ENCODE results near the gene PSME3. TPM values are rescaled to one million over a fixed set of nuclear protein-coding genes. Genes with fewer than 3 reads are reported as not detected.

PSME3 gene
- total and polyA plus RNA-seq, 4 experiments from 2014 or later, result 65.1 to 171 (median 97.5) TPM

DNA sequence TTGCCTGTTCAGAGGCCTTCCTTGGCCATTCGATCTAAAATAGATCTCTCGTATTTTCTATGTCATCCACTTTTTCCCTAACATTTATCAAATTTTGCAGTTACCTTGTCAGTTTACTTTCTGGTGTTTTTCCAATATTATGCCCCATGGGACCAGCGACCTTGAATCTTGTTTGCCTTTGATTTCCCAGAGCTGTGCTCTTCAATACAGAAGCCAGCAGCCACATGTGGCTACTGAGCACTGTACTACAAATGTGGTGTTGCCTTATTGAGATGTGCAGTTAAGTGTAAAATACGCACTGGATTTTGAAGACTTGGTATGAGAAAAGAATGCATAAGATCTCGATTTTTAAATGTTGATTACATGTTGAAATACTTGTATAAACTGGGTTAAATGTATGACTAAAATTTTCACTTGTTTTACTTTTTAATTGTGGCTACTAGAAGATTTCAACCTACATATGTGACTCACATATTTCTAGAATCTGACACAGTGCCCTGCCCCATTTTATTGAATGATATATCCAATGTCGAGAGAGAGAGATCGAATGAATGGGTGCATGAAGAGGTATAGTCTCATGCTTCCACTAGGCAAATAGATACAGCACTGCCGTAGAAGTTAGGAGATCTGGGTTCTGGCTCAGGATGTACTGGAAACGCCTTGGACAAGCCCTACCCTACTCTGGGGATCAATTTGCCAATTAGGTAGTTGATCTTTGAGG, 824 bp upstream of the PSME3 start:
- Histone ChIP-seq H3K36me3 (ENCODE audit: insufficient read depth, low read length) (peaks cover 8% of the 10 kb centered on the region), H3K27ac (ENCODE audit: low read depth, low read length) (peak overlapping the region; percentile 94), H3K4me3 (ENCODE audit: low read length in 2 of 2) (peak overlapping the region; percentile 72 to 97), H3K9me3 (ENCODE audit: control insufficient read depth in 1 of 2, low read length in 2 of 2) (no peaks in the 10 kb centered on the region), H3K4me1 (ENCODE audit: insufficient read depth, low read length) (peaks cover 17% of the 10 kb centered on the region), H3K27me3 (ENCODE audit: insufficient read depth, low read length) (no peaks in the 10 kb centered on the region)
- H3K4me1 Mint-ChIP-seq, result peaks cover 18 to 28% (median 23%) of the 10 kb centered on the region in 4 donors
- ChIA-PET CTCF (ENCODE audit: partially characterized antibody) (interaction anchor here (2.9 kb wide), 1 partner anchor 8 kb away, joined by 16 read pairs; the partner anchor contains the start of gene BECN1), POLR2A (ENCODE audit: partially characterized antibody) (interaction anchor here (0.6 to 3.1 kb wide), 12 partner anchors 9 to 652 kb away, joined by 3 to 61 read pairs (median 6); partner anchors contain the start of genes BECN1, DHX8, PSMC3IP and RPL27)
- H3K27ac Mint-ChIP-seq, result peak overlapping the region; percentile 99 to 100 (median 99)
- no peak for DNase-seq
- peaks cover 0 to 3% (median 0%) of the 10 kb centered on the region in 8 donors for H3K9me3 Mint-ChIP-seq
- peaks cover 0 to 2% of the 10 kb centered on the region in 2 donors for H3K27me3 Mint-ChIP-seq
- peak overlapping the region; percentile 93 to 97 (median 96) for H3K4me3 Mint-ChIP-seq
- intact Hi-C loops (cut with micrococcal nuclease), result loop anchor here (10.0 kb wide), 1 partner anchor 652 kb away; the partner anchor contains the start of gene DHX8
- H3K36me3 Mint-ChIP-seq, result peaks cover 9 to 27% of the 10 kb centered on the region in 2 donors

DNA sequence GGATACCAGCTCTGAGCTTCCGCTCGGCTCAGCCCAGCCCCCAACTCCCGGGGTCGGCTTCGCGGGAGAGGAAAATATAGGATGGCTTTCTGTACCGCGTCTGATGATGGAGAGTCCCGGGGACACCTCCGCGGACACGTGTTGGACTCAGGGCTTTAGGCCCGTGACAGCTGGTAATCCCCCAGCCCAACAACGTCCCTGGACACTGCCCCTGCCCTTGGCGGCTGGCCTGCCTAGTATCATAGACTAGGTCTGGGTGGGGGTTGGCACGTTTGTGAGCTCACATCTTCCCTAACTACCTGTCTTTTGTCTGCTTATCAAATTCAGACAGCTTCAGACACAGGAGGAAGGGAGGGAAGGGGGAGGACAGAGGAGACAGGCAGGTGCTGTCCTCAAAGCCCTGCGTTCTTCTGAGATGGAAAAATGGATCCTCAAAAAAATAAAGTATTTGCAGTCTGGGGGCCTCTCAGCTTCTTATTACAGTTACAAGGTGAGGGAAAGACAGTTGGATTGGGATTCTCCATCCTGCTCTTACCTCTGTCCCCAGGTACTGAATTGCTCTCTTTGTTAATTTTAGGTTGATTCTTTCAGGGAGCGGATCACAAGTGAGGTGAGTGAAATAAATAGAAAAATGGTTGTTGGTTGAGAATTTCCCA, 698 bp downstream of the PSME3 start:
- intact Hi-C loops (cut with micrococcal nuclease), result loop anchor here (1.0 to 10.0 kb wide), 2 partner anchors 10 to 651 kb away; partner anchors contain the start of genes BECN1 and DHX8
- peak overlapping the region; percentile 72 to 97 for H3K4me3 ChIP-seq (ENCODE audit: low read length in 2 of 2)
- H3K4me1 ChIP-seq (ENCODE audit: insufficient read depth, low read length), result peaks cover 17% of the 10 kb centered on the region
- Mint-ChIP-seq H3K9me3 (peaks cover 0 to 3% (median 0%) of the 10 kb centered on the region in 8 donors), H3K27ac (peak overlapping the region; percentile 99 to 100 (median 99)), H3K4me3 (peak overlapping the region; percentile 93 to 97 (median 96)), H3K4me1 (peaks cover 19 to 35% (median 25%) of the 10 kb centered on the region in 4 donors), H3K27me3 (no peaks in the 10 kb centered on the region), H3K36me3 (peaks cover 20 to 41% of the 10 kb centered on the region in 2 donors)
- H3K36me3 ChIP-seq (ENCODE audit: insufficient read depth, low read length), result peaks cover 24% of the 10 kb centered on the region
- H3K9me3 ChIP-seq (ENCODE audit: control insufficient read depth in 1 of 2, low read length in 2 of 2), result no peaks in the 10 kb centered on the region
- peak overlapping the region; percentile 94 for H3K27ac ChIP-seq (ENCODE audit: low read depth, low read length)
- no peak for DNase-seq
- POLR2A ChIA-PET (ENCODE audit: partially characterized antibody), result interaction anchor here (0.6 to 3.1 kb wide), 11 partner anchors 8 to 535 kb away, joined by 3 to 61 read pairs (median 4); partner anchors contain the start of genes BECN1, PSMC3IP, RPL27 and TMEM106A
- CTCF ChIA-PET (ENCODE audit: partially characterized antibody), result interaction anchor here (0.7 to 2.9 kb wide), 8 partner anchors 9 to 527 kb away, joined by 3 to 16 read pairs (median 4); partner anchors contain the start of genes AOC2, BECN1, RPL27 and VPS25
- H3K27me3 ChIP-seq (ENCODE audit: insufficient read depth, low read length), result no peaks in the 10 kb centered on the region

DNA sequence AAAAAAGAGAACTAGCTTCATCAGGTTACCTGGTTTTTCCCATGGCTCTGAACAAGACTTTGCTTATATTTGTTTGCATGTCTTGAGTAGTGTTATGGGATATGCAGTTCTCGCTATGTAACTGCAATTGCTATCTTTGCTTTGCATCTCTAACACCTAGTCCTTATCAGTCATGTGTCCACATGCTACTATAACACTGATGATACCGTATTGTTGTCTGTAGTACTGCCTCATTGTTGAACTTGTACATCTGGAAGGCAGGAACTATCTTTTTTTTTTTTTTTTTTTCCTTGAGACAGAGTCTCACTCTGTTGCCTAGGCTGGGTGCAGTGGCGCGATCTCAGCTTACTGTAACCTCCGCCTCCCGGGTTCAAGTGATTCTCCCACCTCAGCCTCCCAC, 2.5 kb downstream of the PSME3 start:
- peaks cover 17% of the 10 kb centered on the region for H3K4me1 ChIP-seq (ENCODE audit: insufficient read depth, low read length)
- no peak overlapping the region for H3K27ac ChIP-seq (ENCODE audit: low read depth, low read length)
- peaks cover 0 to 3% (median 0%) of the 10 kb centered on the region in 8 donors for H3K9me3 Mint-ChIP-seq
- H3K36me3 ChIP-seq (ENCODE audit: insufficient read depth, low read length), result peaks cover 31% of the 10 kb centered on the region
- H3K4me3 Mint-ChIP-seq, result no peak overlapping the region
- H3K4me1 Mint-ChIP-seq, result peaks cover 19 to 36% (median 26%) of the 10 kb centered on the region in 4 donors
- POLR2A ChIA-PET (ENCODE audit: partially characterized antibody), result interaction anchor here (1.0 kb wide), 1 partner anchor 12 kb away, joined by 4 read pairs; the partner anchor contains the start of gene BECN1
- intact Hi-C loops (cut with micrococcal nuclease), result loop anchor here (10.0 kb wide), 1 partner anchor 649 kb away; the partner anchor contains the start of gene DHX8
- no peaks in the 10 kb centered on the region for H3K27me3 ChIP-seq (ENCODE audit: insufficient read depth, low read length)
- no peaks in the 10 kb centered on the region for H3K27me3 Mint-ChIP-seq
- DNase-seq, result no peak
- peaks cover 30 to 55% of the 10 kb centered on the region in 2 donors for H3K36me3 Mint-ChIP-seq
- no peak overlapping the region for H3K4me3 ChIP-seq (ENCODE audit: low read length in 2 of 2)
- CTCF ChIA-PET (ENCODE audit: partially characterized antibody), result interaction anchor here (2.1 kb wide), 1 partner anchor 11 kb away, joined by 10 read pairs; the partner anchor contains the start of gene BECN1
- H3K9me3 ChIP-seq (ENCODE audit: control insufficient read depth in 1 of 2, low read length in 2 of 2), result no peaks in the 10 kb centered on the region
- H3K27ac Mint-ChIP-seq, result no peak overlapping the region

DNA sequence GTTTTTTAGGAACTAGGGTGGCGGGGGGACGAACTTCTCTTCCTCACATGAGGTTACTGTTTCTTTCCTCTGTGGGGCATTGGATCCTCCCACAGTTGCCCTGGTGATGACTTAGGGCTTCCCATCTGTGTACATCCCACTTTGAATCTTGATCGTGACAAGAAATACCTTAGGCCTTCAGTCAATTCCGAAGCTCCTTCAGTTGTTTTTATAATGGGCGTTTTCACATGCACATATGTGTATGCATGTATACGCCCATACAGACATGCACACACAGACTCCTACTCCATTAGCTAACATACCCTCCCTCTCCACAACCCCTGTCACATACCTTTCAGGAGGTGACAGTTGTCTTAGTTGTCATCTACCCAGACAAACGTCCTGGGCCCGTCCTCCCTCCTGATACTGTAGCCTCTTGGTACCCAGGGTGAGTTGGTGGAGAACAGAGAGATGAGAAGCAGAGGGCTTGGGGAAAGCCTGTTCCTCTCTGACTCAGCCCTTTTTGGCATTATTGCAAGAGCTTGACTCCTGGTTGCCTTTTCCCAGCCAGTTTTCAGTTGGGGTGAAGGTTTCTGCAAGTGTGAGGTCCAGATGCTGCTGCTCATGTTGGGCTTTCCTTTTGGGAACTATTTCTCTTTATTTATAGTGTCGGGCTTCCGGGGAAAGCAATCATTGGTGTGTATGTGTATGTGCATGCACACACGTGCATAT, 8.9 kb downstream of the PSME3 start:
- CTCF ChIA-PET (ENCODE audit: partially characterized antibody), result interaction anchor here (0.7 to 1.7 kb wide), 3 partner anchors 18 to 642 kb away, joined by 3 to 6 read pairs (median 4); partner anchors contain the start of genes BECN1, DHX8 and RPL27
- peaks cover 2 to 15% (median 7%) of the 10 kb centered on the region in 4 donors for H3K4me1 Mint-ChIP-seq
- no peaks in the 10 kb centered on the region for H3K9me3 Mint-ChIP-seq
- H3K27me3 Mint-ChIP-seq, result no peaks in the 10 kb centered on the region
- Histone ChIP-seq H3K9me3 (ENCODE audit: control insufficient read depth in 1 of 2, low read length in 2 of 2) (no peaks in the 10 kb centered on the region), H3K4me1 (ENCODE audit: insufficient read depth, low read length) (no peaks in the 10 kb centered on the region), H3K36me3 (ENCODE audit: insufficient read depth, low read length) (peaks cover 59% of the 10 kb centered on the region), H3K4me3 (ENCODE audit: low read length in 2 of 2) (no peak overlapping the region), H3K27ac (ENCODE audit: low read depth, low read length) (no peak overlapping the region), H3K27me3 (ENCODE audit: insufficient read depth, low read length) (no peaks in the 10 kb centered on the region)
- intact Hi-C loops (cut with micrococcal nuclease), result loop anchor here (2.0 kb wide), 1 partner anchor 497 kb away; no protein-coding TSS in a partner anchor
- POLR2A ChIA-PET (ENCODE audit: partially characterized antibody), result interaction anchor here (1.6 kb wide), 1 partner anchor 9 kb away, joined by 4 read pairs; the partner anchor contains the start of gene PSME3
- no peak overlapping the region for H3K4me3 Mint-ChIP-seq
- DNase-seq, result no peak
- H3K36me3 Mint-ChIP-seq, result peaks cover 55 to 79% of the 10 kb centered on the region in 2 donors
- peak overlapping the region in 1 of 7 donors; percentile 59 for H3K27ac Mint-ChIP-seq

DNA sequence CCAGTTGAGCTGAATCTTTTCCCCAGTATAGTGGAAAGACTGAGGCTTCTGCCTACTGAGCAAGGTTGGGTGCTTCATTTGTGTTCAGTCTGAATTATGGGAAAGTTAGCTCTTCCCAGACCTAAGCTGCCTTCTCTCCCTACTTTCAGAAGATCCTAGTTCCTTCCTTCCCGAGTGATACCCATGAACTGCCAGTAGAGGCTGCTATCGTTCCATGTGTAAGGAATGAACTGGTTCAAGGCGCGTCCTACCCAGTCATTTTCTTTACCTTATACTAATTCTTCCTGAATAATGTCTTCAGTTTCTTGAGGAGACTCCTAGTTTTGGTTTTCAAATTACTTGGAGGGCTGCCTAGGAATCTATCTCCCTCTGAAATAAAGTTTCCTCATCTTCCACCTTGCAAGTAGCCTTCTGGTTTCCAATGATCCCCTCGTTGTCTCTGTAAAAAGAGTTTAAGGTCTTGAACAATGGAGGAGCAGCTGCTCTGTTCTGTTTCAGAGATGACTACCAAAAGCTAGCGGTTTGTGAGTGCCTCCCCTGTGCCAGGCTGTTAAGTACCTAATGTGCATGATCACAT, 10.2 kb downstream of the PSME3 start:
- Mint-ChIP-seq H3K27me3 (no peaks in the 10 kb centered on the region), H3K36me3 (peaks cover 47 to 69% of the 10 kb centered on the region in 2 donors), H3K4me1 (peaks cover 0 to 10% (median 6%) of the 10 kb centered on the region in 4 donors), H3K9me3 (no peaks in the 10 kb centered on the region), H3K4me3 (no peak overlapping the region), H3K27ac (peak overlapping the region in 1 of 7 donors; percentile 58)
- Histone ChIP-seq H3K4me3 (ENCODE audit: low read length in 2 of 2) (no peak overlapping the region), H3K27ac (ENCODE audit: low read depth, low read length) (no peak overlapping the region), H3K27me3 (ENCODE audit: insufficient read depth, low read length) (no peaks in the 10 kb centered on the region), H3K36me3 (ENCODE audit: insufficient read depth, low read length) (peaks cover 46% of the 10 kb centered on the region), H3K9me3 (ENCODE audit: control insufficient read depth in 1 of 2, low read length in 2 of 2) (no peaks in the 10 kb centered on the region), H3K4me1 (ENCODE audit: insufficient read depth, low read length) (no peaks in the 10 kb centered on the region)
- ChIA-PET POLR2A (ENCODE audit: partially characterized antibody) (interaction anchor here (1.3 kb wide), 1 partner anchor 155 kb away, joined by 4 read pairs; the partner anchor contains the start of gene RPL27), CTCF (ENCODE audit: partially characterized antibody) (interaction anchor here (0.9 to 2.1 kb wide), 4 partner anchors 10 to 154 kb away, joined by 3 to 6 read pairs (median 4); partner anchors contain the start of genes BECN1, PSME3 and RPL27)
- intact Hi-C loops (cut with micrococcal nuclease), result loop anchor here (2.0 kb wide), 1 partner anchor 495 kb away; no protein-coding TSS in a partner anchor
- peak in 2 of 5 donors; percentile 16 to 19 for DNase-seq

DNA sequence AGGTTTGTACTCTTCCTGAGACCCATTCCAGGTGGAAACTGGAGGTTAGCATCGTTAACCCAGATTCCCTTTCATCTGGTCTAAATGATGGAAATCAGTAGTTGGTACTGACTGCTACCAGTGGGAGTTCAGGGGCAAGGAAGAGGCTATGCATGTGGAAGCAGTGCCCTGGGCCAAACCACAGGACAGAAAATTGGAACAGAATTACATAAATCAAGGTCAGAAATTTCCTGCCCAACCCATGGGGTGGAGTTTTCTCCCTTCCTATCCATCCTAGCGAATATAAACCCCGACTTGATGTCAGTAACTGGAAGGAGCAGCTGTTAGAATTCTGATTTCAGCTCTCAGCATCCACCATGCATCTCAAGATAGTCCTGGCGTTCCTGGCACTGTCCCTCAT, 11.1 kb downstream of the PSME3 start, which contains the start of gene AOC2:
Gene AOC2, plus strand, starts transcription at position 310 of the 400 bp plus-strand sequence. Its CDS starts 47 bp downstream, at position 357.
- intact Hi-C loops (cut with micrococcal nuclease), result no loop called here
- Mint-ChIP-seq H3K4me3 (peak within 1 kb of the TSS in 1 of 8 donors; percentile 54), H3K27me3 (no peaks in the 10 kb centered on the region), H3K4me1 (peaks cover 0 to 8% (median 5%) of the 10 kb centered on the region in 4 donors), H3K36me3 (peaks cover 39 to 61% of the 10 kb centered on the region in 2 donors), H3K9me3 (no peaks in the 10 kb centered on the region), H3K27ac (no peak within 1 kb of the TSS)
- Histone ChIP-seq H3K4me1 (ENCODE audit: insufficient read depth, low read length) (no peaks in the 10 kb centered on the region), H3K36me3 (ENCODE audit: insufficient read depth, low read length) (peaks cover 38% of the 10 kb centered on the region), H3K27ac (ENCODE audit: low read depth, low read length) (no peak within 1 kb of the TSS), H3K4me3 (ENCODE audit: low read length in 2 of 2) (no peak within 1 kb of the TSS), H3K9me3 (ENCODE audit: control insufficient read depth in 1 of 2, low read length in 2 of 2) (no peaks in the 10 kb centered on the region), H3K27me3 (ENCODE audit: insufficient read depth, low read length) (no peaks in the 10 kb centered on the region)
- POLR2A ChIA-PET (ENCODE audit: partially characterized antibody), result no interaction called here
- DNase-seq, result no peak
- CTCF ChIA-PET (ENCODE audit: partially characterized antibody), result interaction anchor here (1.7 to 2.1 kb wide), 2 partner anchors 11 to 154 kb away, joined by 4 to 6 read pairs; partner anchors contain the start of genes PSME3 and RPL27

All from CD4-positive, alpha-beta memory T cell (primary cell).